ENCODE results near the gene DAAM1.

DNA sequence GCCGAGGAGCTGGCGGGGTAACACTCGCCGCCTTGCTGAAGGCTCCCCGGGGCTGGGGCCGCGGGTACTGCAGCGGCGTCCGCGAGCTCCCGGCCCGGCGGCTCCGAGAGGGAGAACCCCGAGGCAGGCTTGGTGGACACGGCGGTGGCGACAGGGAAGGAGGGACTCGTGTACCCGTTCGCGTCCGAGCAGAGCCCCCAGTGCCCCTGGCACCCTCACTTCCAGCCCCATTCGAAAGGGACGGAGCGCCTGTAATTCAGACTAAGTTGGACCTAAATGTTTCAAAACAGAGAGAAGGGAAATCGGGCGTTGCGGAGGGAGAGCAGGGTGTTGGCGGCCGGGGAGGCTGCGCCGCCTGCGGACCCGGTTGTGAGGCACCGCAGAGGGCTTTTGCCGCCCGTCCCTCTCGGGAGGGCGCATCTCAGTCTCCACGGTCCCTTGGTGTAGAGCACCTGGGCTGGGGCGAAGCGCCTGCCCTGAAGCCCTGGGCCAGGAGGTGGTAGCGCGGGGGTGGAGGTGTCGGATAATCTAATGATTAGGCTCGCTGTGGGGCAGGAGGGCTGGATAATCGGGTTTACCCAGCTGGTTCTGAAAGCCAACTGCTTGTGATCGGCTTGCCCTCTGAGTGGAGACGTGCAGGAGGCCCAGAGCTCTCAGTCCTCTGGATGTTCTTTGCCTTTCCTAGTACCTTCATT lies 771 bp downstream of the DAAM1 start:
- TF ChIP-seq, protein P1, sequence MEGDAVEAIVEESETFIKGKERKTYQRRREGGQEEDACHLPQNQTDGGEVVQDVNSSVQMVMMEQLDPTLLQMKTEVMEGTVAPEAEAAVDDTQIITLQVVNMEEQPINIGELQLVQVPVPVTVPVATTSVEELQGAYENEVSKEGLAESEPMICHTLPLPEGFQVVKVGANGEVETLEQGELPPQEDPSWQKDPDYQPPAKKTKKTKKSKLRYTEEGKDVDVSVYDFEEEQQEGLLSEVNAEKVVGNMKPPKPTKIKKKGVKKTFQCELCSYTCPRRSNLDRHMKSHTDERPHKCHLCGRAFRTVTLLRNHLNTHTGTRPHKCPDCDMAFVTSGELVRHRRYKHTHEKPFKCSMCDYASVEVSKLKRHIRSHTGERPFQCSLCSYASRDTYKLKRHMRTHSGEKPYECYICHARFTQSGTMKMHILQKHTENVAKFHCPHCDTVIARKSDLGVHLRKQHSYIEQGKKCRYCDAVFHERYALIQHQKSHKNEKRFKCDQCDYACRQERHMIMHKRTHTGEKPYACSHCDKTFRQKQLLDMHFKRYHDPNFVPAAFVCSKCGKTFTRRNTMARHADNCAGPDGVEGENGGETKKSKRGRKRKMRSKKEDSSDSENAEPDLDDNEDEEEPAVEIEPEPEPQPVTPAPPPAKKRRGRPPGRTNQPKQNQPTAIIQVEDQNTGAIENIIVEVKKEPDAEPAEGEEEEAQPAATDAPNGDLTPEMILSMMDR (IDR thresholded peaks at IDR 0.05) = no peak
- no peak for TF ChIP-seq POLR2A (IDR thresholded peaks at IDR 0.05)

Data from thyroid gland (tissue), 4 donors.